Lower lobe of right lung (tissue), 2 donors: ENCODE measurements around the gene NUAK1. TPM values are rescaled to one million over a fixed set of nuclear protein-coding genes. Genes with fewer than 3 reads are reported as not detected.

Source experiments
- ATAC-seq, 2 donors: fragments of 200-7000 bp; cut with Tn5 transposase; one replicate each; pipeline ENCODE4 v1.9.1; 2020 to 2022; ENCODE audit warnings: mild to moderate bottlenecking in 2 of 2, moderate library complexity in 2 of 2
- DNase-seq: peaks from one replicate; pipeline ENCODE4 v3.0.0-alpha.2; 2020
- H3K27ac ChIP-seq: fragments of 200-600 bp; one replicate; pipeline ENCODE4 v1.8.0; 2022
- H3K27me3 ChIP-seq: fragments of 200-600 bp; one replicate; pipeline ENCODE4 v1.8.0; 2022; ENCODE audit warnings: low read depth
- H3K36me3 ChIP-seq: fragments of 200-600 bp; one replicate; pipeline ENCODE4 v1.8.0; 2022; ENCODE audit warnings: mild to moderate bottlenecking
- H3K4me1 ChIP-seq: fragments of 200-600 bp; one replicate; pipeline ENCODE4 v1.8.0; 2022
- H3K4me3 ChIP-seq: fragments of 200-600 bp; one replicate; pipeline ENCODE4 v1.8.0; 2022; ENCODE audit warnings: mild to moderate bottlenecking
- H3K9me3 ChIP-seq: fragments of 200-600 bp; one replicate; pipeline ENCODE4 v1.8.0; 2022
- intact Hi-C: fragments of 100-400 bp; cut with DNase I; formaldehyde crosslinking; loops from one replicate; pipeline ENCODE4 v1.11.0; 2022
- total RNA-seq: library from RNA; stranded (reverse); fragmentation: NEBNext Ultra II Directional; extraction: Animal tissue kit (Norgen Biotek cat#: 25700); gene quantifications from one replicate; pipeline ENCODE4 v1.2.1, GENCODE V29; 2021
- TF ChIP-seq, protein P1 (sequence below): fragments of 200-600 bp; IDR thresholded peaks from one replicate; pipeline ENCODE4 v1.8.0; 2022; ENCODE audit warnings: antibody characterized with exemption, mild to moderate bottlenecking
- donor health status: DM: no; HTN: yes; CAD: no; lungs with severe emphysema.

The NUAK1 gene
- total RNA-seq, 1 donor from 2014 or later, result 17.5 TPM

DNA sequence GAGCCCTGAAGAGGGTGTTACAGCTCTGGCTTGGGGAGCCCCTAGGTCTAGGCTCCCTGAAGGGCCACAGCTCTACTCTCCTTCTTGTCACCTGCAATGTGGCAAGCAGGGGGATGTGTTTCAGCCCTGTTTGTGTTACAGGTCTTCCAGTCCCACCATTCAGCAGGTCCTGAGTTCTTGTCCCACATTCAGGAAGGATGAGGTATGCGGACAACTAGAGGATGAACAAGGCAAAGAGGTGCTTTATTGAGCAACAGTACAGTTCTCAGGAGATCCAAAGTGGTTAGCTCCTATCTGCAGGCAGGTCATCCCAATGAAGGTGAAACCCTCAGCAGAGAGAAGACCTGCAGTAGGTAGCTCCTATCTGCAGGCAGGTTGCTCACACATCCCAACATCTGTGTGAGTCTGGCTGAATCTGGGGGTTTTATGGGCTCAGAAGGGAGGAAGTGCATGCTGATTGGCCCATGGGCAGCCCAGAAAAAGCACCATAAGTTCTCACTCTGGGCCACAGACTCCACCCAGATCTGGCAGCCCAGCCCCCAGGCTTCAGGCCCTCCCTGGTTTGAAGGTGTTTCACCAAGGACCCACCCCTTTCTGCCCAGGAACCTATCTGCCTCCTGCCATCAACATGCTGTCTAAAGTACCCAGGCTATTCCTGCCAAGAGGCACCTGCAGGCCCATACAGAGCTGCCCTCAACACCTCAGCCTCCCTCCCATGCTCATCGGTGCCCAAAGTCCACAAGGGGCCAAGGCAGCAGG is 98.9 kb downstream of the NUAK1 start:
- no peaks in the 10 kb centered on the region for H3K4me1 ChIP-seq
- no peaks in the 10 kb centered on the region for H3K36me3 ChIP-seq
- H3K4me3 ChIP-seq, result no peak overlapping the region
- DNase-seq (no peak), ATAC-seq (peak in 1 of 2 donors; percentile 50)
- H3K27me3 ChIP-seq, result no peaks in the 10 kb centered on the region
- intact Hi-C loops, result no loop called here
- no peaks in the 10 kb centered on the region for H3K9me3 ChIP-seq
- H3K27ac ChIP-seq, result no peak overlapping the region
- TF ChIP-seq, protein P1, sequence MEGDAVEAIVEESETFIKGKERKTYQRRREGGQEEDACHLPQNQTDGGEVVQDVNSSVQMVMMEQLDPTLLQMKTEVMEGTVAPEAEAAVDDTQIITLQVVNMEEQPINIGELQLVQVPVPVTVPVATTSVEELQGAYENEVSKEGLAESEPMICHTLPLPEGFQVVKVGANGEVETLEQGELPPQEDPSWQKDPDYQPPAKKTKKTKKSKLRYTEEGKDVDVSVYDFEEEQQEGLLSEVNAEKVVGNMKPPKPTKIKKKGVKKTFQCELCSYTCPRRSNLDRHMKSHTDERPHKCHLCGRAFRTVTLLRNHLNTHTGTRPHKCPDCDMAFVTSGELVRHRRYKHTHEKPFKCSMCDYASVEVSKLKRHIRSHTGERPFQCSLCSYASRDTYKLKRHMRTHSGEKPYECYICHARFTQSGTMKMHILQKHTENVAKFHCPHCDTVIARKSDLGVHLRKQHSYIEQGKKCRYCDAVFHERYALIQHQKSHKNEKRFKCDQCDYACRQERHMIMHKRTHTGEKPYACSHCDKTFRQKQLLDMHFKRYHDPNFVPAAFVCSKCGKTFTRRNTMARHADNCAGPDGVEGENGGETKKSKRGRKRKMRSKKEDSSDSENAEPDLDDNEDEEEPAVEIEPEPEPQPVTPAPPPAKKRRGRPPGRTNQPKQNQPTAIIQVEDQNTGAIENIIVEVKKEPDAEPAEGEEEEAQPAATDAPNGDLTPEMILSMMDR, result no peak

DNA sequence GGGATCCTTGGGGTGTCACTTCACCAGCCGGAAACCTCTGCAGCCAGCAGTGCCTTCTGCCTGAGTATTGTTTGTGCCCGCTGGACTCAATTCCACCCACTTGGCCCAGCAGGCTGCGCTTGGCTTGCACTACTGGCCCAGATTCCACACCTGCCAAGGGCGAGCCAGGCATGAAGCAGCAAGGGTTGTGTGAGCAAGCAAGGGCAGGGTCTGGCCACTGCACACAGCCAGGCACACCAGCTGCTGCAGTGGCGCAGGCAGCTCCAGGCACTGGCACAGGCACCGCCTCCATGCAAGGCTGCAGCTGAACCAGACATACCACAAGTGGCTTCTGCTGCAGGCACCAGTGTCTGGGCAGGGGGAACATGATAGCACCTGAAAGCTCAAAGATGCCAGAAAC is 99.5 kb downstream of the NUAK1 start:
- H3K9me3 ChIP-seq, result no peaks in the 10 kb centered on the region
- intact Hi-C loops, result no loop called here
- H3K4me3 ChIP-seq, result no peak overlapping the region
- H3K27ac ChIP-seq, result no peak overlapping the region
- no peaks in the 10 kb centered on the region for H3K27me3 ChIP-seq
- ATAC-seq, result no peak
- no peaks in the 10 kb centered on the region for H3K4me1 ChIP-seq
- DNase-seq, result no peak
- no peaks in the 10 kb centered on the region for H3K36me3 ChIP-seq
- TF ChIP-seq, protein P1, result no peak

DNA sequence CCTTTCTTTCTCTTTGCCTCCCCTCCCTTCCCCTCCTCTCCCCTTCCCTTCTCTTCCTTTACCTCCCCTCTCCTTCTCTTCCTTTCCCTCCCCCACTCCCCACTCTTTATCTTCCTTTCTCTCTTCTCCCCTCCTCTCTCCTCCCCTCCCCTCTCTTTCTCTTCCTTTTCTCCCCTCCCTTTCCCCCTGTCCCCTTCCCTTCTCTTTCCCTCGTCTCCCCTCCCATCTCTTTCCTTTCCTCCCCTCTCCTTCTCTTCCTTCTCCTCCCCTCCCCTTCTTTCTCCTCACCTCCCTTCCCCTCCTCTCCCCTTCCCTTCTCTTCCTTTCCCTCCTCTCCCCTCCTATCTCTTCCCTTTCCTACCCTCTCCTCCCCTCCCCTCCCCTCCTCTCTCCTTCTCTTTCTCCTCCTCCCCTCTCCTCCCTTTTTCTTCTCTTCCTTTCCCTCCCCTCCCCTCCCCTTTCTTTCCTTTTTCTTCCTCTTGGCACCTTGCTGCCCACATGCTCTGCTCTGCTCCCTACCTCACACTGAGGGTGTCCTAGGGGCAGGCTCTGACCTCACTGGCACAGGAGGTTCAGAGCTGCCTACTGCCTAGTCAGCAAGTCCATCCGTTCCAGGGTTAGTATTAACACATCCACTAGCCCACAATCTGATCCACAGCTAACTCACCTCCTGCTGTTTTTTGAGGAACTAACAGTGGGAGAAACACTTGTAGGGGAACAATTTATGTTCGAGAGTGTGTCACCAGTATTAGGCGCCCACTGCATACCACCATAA is 101.0 kb downstream of the NUAK1 start:
- Histone ChIP-seq H3K36me3 (no peaks in the 10 kb centered on the region), H3K27me3 (no peaks in the 10 kb centered on the region), H3K9me3 (no peaks in the 10 kb centered on the region), H3K4me3 (no peak overlapping the region), H3K4me1 (no peaks in the 10 kb centered on the region), H3K27ac (no peak overlapping the region)
- DNase-seq (no peak), ATAC-seq (no peak)
- TF ChIP-seq, protein P1, result no peak
- intact Hi-C loops, result no loop called here

DNA sequence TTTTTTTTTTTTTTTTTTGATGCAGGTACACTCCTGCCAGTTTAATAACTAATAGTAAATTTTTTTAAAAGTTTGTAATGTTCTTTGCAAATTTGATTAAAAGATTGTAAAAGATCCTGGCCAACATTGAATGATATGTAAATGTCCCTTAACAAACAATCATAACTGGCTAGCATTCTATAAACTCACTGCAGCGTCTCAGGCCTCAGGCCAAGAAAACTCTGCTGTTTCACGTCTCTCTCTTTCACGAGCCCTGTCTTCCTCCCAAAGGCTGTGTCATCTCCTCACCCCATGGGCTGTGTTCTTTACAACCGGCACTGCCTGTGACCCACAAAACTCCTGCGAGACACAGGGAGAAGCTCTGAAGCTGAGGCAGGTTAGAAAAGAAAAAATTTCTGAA is 103.3 kb downstream of the NUAK1 start:
- no peak for DNase-seq
- H3K4me3 ChIP-seq, result no peak overlapping the region
- no peaks in the 10 kb centered on the region for H3K4me1 ChIP-seq
- no peak for ATAC-seq
- intact Hi-C loops, result no loop called here
- no peaks in the 10 kb centered on the region for H3K27me3 ChIP-seq
- no peak overlapping the region for H3K27ac ChIP-seq
- TF ChIP-seq, protein P1, result no peak
- no peaks in the 10 kb centered on the region for H3K36me3 ChIP-seq
- H3K9me3 ChIP-seq, result no peaks in the 10 kb centered on the region

DNA sequence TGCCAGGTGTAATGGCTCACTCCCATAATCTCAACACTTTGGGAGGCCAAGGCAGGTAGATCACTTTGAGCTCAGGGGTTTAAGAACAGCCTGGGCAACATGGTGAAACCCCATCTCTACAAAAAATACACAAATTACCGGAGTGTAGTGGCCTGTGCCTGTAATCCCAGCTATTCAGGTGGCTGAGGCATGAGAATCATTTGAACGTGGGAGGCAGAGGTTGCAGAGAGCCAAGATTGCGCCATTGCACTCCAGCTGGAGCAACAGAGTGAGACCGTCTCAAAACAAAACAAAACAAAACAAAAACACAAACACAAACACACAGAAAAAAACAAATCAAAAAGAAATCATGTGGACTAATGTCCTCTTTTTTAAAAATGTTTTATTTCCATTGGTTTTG is 104.4 kb downstream of the NUAK1 start:
- TF ChIP-seq, protein P1, result no peak
- Histone ChIP-seq H3K9me3 (no peaks in the 10 kb centered on the region), H3K36me3 (no peaks in the 10 kb centered on the region), H3K27ac (no peak overlapping the region), H3K4me1 (no peaks in the 10 kb centered on the region), H3K27me3 (no peaks in the 10 kb centered on the region), H3K4me3 (no peak overlapping the region)
- DNase-seq (no peak), ATAC-seq (no peak)
- intact Hi-C loops, result no loop called here
